22Rv1 (cell line): ENCODE data around the gene IGSF9.

Experiments
- H3K27ac ChIP-seq: fragments of 450-650 bp; 2 replicates; pipeline ENCODE4 v1.5.1; 2017
- ZFX ChIP-seq: fragments of 450-650 bp; IDR thresholded peaks from 2 replicates; pipeline ENCODE4 v1.6.1; 2017; ENCODE audit warnings: antibody characterized with exemption, borderline replicate concordance
- TF ChIP-seq, protein P1 (sequence below): fragments of 450-650 bp; IDR thresholded peaks from 2 replicates; pipeline ENCODE4 v1.5.1; 2017; ENCODE audit warnings: mild to moderate bottlenecking

IGSF9 gene

DNA sequence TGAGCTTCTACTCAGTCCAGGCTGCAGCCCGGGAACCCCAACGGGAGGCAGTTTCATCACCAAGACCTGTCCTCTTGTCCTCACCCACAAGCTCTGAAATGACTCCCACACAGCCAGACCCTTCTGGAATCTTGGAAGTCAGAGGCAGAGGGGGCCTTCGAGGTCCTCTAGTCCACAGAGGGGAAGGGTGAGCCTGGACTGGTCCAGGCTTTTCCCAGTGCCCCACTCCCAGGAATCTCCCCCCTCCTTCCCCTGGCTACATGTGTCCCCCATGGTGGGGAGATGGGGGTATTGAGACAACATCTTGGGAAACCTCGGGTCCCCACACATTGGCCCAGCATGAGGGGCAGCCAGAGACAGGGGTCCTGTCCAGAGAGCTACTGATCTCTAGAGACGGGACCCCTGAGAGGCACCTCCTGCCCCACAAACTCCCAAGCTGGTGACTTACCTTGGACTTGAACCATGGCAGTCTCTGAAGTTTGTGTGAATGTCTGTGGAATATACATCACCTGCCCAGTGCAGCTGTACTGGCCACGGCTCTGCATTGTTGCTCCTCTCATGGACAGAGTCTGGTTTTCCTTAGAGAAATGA lies 28.0 kb upstream of the IGSF9 start:
- no peak overlapping the region for H3K27ac ChIP-seq

GRCh38 chr1:159972443-159973205 lies 27.2 kb upstream of the IGSF9 start:
- H3K27ac ChIP-seq, result no peak overlapping the region
- TF ChIP-seq ZFX, result no peak
- TF ChIP-seq, protein P1, sequence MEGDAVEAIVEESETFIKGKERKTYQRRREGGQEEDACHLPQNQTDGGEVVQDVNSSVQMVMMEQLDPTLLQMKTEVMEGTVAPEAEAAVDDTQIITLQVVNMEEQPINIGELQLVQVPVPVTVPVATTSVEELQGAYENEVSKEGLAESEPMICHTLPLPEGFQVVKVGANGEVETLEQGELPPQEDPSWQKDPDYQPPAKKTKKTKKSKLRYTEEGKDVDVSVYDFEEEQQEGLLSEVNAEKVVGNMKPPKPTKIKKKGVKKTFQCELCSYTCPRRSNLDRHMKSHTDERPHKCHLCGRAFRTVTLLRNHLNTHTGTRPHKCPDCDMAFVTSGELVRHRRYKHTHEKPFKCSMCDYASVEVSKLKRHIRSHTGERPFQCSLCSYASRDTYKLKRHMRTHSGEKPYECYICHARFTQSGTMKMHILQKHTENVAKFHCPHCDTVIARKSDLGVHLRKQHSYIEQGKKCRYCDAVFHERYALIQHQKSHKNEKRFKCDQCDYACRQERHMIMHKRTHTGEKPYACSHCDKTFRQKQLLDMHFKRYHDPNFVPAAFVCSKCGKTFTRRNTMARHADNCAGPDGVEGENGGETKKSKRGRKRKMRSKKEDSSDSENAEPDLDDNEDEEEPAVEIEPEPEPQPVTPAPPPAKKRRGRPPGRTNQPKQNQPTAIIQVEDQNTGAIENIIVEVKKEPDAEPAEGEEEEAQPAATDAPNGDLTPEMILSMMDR, result no peak

More for the DNA sequence above, 28.0 kb upstream of the IGSF9 start:
- TF ChIP-seq, protein P1, result no peak
- no peak for TF ChIP-seq ZFX

DNA sequence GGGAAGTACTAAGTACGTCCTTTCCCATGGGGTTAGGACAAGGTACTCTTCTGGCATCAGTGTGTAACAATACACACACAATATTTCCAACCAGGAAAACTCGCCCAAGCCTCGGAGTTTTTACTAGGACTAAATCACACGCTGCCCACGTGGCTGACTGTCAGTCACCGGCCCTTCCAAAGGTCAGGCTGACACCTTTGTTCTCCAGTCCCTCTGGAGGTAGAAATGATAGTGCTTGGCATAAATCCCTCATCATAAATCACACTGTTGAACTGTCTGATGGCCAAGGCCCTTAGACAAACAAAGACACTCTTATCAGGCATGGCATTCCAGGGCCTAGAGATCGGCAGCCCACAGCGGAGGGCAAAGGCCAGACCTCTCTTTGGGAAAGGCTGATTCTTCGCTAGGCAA lies 25.5 kb upstream of the IGSF9 start:
- no peak overlapping the region for H3K27ac ChIP-seq

DNA sequence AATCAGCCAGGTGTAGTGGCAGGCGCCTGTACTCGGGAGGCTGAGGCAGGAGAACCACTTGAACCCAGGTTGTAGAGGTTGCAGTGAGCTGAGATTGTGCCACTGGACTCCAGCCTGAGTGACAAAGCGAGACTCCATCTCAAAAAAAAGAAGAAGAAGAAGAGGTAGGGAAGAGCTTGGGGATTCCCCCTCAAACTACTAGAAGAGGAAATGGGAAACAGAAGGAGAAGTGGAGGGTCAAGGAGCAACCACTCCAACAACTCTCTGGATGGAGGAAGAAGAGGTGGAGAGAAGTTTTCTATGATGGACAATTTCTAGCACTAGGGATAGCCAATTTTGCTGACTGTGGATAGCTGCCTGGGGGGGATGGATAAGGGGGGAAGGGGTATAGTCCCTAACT lies 23.5 kb upstream of the IGSF9 start:
- TF ChIP-seq, protein P1, result no peak
- TF ChIP-seq ZFX, result no peak
- no peak overlapping the region for H3K27ac ChIP-seq

More for the DNA sequence above, 25.5 kb upstream of the IGSF9 start:
- no peak for TF ChIP-seq ZFX
- TF ChIP-seq, protein P1, result no peak

DNA sequence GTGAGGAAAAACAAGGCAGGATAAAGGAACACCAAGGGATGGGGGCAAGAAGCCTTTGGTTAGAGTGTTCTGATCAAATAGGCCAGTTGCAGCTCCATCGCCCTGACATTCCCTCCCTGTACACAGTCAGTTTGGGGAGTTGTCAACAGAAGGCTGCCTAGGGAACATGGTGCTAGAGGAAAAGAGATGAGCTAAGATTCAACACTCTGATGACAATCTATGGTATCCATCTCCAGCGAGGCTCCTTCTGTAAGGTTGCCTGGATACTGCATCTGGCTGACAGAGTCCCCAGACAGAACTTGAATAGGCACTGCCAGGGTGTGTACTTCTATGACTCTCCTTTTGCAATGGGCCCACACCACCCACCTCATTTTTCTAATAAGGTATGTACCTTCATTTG lies 19.9 kb upstream of the IGSF9 start:
- TF ChIP-seq, protein P1, result no peak
- TF ChIP-seq ZFX, result no peak
- no peak overlapping the region for H3K27ac ChIP-seq

- TF ChIP-seq, protein P1, result no peak
- no peak for TF ChIP-seq ZFX
- no peak overlapping the region for H3K27ac ChIP-seq
Measured at GRCh38 chr1:159964144-159964543, 18.7 kb upstream of the IGSF9 start.

- TF ChIP-seq, protein P1, result no peak
- no peak overlapping the region for H3K27ac ChIP-seq
Measured at GRCh38 chr1:159962176-159962575, 16.8 kb upstream of the IGSF9 start.
